HCT116 (cell line): ENCODE results near the gene CRB3. TPM values are rescaled to one million over a fixed set of nuclear protein-coding genes. Genes with fewer than 3 reads are reported as not detected.

Experiments used
- ATAC-seq: fragments of 200-7000 bp; cut with Tn5 transposase; 2 replicates; pipeline ENCODE4 v1.9.1; 2020; ENCODE audit warnings: mild to moderate bottlenecking, moderate library complexity
- BruUV-seq: library from RNA; stranded (reverse); fragments of 400-500 nt; replicated peaks from 2 replicates; lab custom pipeline; 2021; lab: Mats Ljungman, UMichigan
- CTCF ChIA-PET: fragments of 300-600 bp; sonication (Branson Sonifier 250); formaldehyde crosslinking; loops from one replicate; lab custom pipeline; 2021; ENCODE audit warnings: antibody characterized with exemption; lab: Charles Lee
- POLR2A ChIA-PET: fragments of 300-600, 350-600 bp; sonication (Branson Sonifier 250); formaldehyde crosslinking; loops from one replicate; lab custom pipeline; 2021; ENCODE audit warnings: antibody characterized with exemption; lab: Charles Lee
- RAD21 ChIA-PET, 2 experiments: fragments of 300-600 bp; sonication (Branson Sonifier 250); formaldehyde crosslinking; loops; one replicate each; lab custom pipeline; 2023; ENCODE audit warnings: low total read pairs in 2 of 2; ENCODE audit not compliant: uncharacterized antibody in 2 of 2, unreplicated experiment in 2 of 2, low non-redundant PET in 1 of 2; lab: Charles Lee
- DNase-seq: peaks from one replicate; pipeline ENCODE4 v3.0.0-alpha.2; 2010; ENCODE audit warnings: low read depth, low spot score
- H2AFZ ChIP-seq: fragments of 200-600 bp; shearing (Covaris generic), sonication (generic); 2 replicates; pipeline ENCODE4 v1.6.1; 2017; ENCODE audit warnings: low read depth, mixed run types, mixed read lengths, antibody characterized with exemption, low read length; ENCODE audit not compliant: poor library complexity, severe bottlenecking
- H3K27ac ChIP-seq: 2 replicates; pipeline ENCODE4 v1.5.1; 2012; ENCODE audit warnings: low read depth, low read length
- H3K27me3 ChIP-seq: fragments of 200-600 bp; sonication (generic); 2 replicates; pipeline ENCODE4 v1.6.1; 2016; ENCODE audit warnings: mixed run types, low read length, mixed read lengths; ENCODE audit not compliant: insufficient read depth
- H3K36me3 ChIP-seq, 2 experiments: fragments of 200-500 bp in 1 of 2; fragments of 200-600 bp in 1 of 2; sonication (Bioruptor generic) in 1 of 2; sonication (generic) in 1 of 2; 2 replicates each; pipeline versions ENCODE4 v1.5.1 to v1.6.1; 2014 to 2016; ENCODE audit warnings: low read length in 2 of 2, inconsistent platforms in 1 of 2, mixed read lengths in 1 of 2, mixed run types in 1 of 2; ENCODE audit not compliant: insufficient read depth in 2 of 2, control insufficient read depth in 1 of 2
- H3K4me1 ChIP-seq, 2 experiments: fragments of 200-600 bp in 1 of 2; sonication (generic) in 1 of 2; 2 replicates each; pipeline versions ENCODE4 v1.5.1 to v1.6.1; 2012 to 2017; ENCODE audit warnings: low read length in 2 of 2, inconsistent platforms in 1 of 2, mild to moderate bottlenecking in 1 of 2, mixed read lengths in 1 of 2, mixed run types in 1 of 2, moderate library complexity in 1 of 2; ENCODE audit not compliant: insufficient read depth in 2 of 2, control insufficient read depth in 1 of 2
- H3K4me2 ChIP-seq: fragments of 200-600 bp; sonication (generic); 2 replicates; pipeline ENCODE4 v1.6.1; 2017; ENCODE audit warnings: mixed run types, low read length, mixed read lengths
- H3K4me3 ChIP-seq, 2 experiments: fragments of 200-600 bp in 1 of 2; sonication (generic) in 1 of 2; replicated peaks in 1 of 2; 2 replicates each; pipeline ENCODE4 v1.5.1; 2011 to 2016; ENCODE audit warnings: low read length in 2 of 2, control low read depth in 1 of 2, low read depth in 1 of 2, mild to moderate bottlenecking in 1 of 2, mixed read lengths in 1 of 2, mixed run types in 1 of 2
- H3K79me2 ChIP-seq: fragments of 200-600 bp; sonication (generic); 2 replicates; pipeline ENCODE4 v1.6.1; 2017; ENCODE audit warnings: mild to moderate bottlenecking, mixed run types, low read length, moderate library complexity, mixed read lengths; ENCODE audit not compliant: insufficient read depth
- H3K9ac ChIP-seq: fragments of 200-600 bp; sonication (generic); 2 replicates; pipeline ENCODE4 v1.6.1; 2016; ENCODE audit warnings: low read length, mixed read lengths
- H3K9me2 ChIP-seq: fragments of 200-600 bp; sonication (generic), shearing (Covaris generic); 2 replicates; pipeline ENCODE4 v1.6.1; 2017; ENCODE audit warnings: mixed run types, mild to moderate bottlenecking, moderate library complexity; ENCODE audit not compliant: insufficient read depth
- H3K9me3 ChIP-seq, 2 experiments: fragments of 200-500 bp in 1 of 2; fragments of 200-600 bp in 1 of 2; sonication (Bioruptor generic) in 1 of 2; sonication (generic) in 1 of 2; 2 replicates each; pipeline ENCODE4 v1.6.1; 2014 to 2017; ENCODE audit warnings: low read length in 2 of 2, mixed read lengths in 2 of 2, inconsistent platforms in 1 of 2, low read depth in 1 of 2, mild to moderate bottlenecking in 1 of 2, mixed run types in 1 of 2, moderate library complexity in 1 of 2; ENCODE audit not compliant: control insufficient read depth in 1 of 2, insufficient read depth in 1 of 2
- H4K20me1 ChIP-seq: fragments of 200-600 bp; sonication (generic), shearing (Covaris generic); 2 replicates; pipeline ENCODE4 v1.6.1; 2017; ENCODE audit warnings: mixed run types, mild to moderate bottlenecking, moderate library complexity; ENCODE audit not compliant: insufficient read depth
- CBX3 ChIP-seq: IDR thresholded peaks from 2 replicates; pipeline ENCODE4 v1.6.1; 2012; ENCODE audit warnings: low read depth
- CEBPB ChIP-seq: IDR thresholded peaks from 2 replicates; pipeline ENCODE4 v1.6.1; 2012; ENCODE audit warnings: low read depth
- CTCF ChIP-seq, 3 experiments: fragments of 200-600 bp in 1 of 3; sonication (generic) in 1 of 3; IDR thresholded peaks in 2 of 3; conservative IDR thresholded peaks in 1 of 3; 2 replicates each; pipeline ENCODE4 v1.5.1; 2012 to 2017; ENCODE audit warnings: low read depth in 2 of 3, low read length in 2 of 3, antibody characterized with exemption in 1 of 3, borderline replicate concordance in 1 of 3, control low read depth in 1 of 3, mild to moderate bottlenecking in 1 of 3, mixed read lengths in 1 of 3, mixed run types in 1 of 3, moderate library complexity in 1 of 3; ENCODE audit not compliant: insufficient read depth in 1 of 3
- EGR1 ChIP-seq: IDR thresholded peaks from 2 replicates; pipeline ENCODE4 v1.6.1; 2012; ENCODE audit warnings: low read depth
- ELF1 ChIP-seq: IDR thresholded peaks from 2 replicates; pipeline ENCODE4 v1.6.1; 2012; ENCODE audit warnings: low read depth, borderline replicate concordance
- EZH2 ChIP-seq: fragments of 200-600 bp; sonication (generic); IDR thresholded peaks from 2 replicates; pipeline ENCODE4 v1.6.1; 2017; ENCODE audit warnings: antibody characterized with exemption, mixed run types
- FOSL1 ChIP-seq: IDR thresholded peaks from 2 replicates; pipeline ENCODE4 v1.6.1; 2012; ENCODE audit warnings: low read depth
- MAX ChIP-seq: IDR thresholded peaks from 2 replicates; pipeline ENCODE4 v1.6.1; 2012
- POLR2A ChIP-seq: IDR thresholded peaks from 2 replicates; pipeline ENCODE4 v1.7.0; 2011; ENCODE audit warnings: borderline replicate concordance; ENCODE audit not compliant: insufficient read depth, insufficient read length; ENCODE audit errors: extremely low read depth
- POLR2AphosphoS5 ChIP-seq: IDR thresholded peaks from 2 replicates; pipeline ENCODE4 v1.6.1; 2011; ENCODE audit warnings: mild to moderate bottlenecking, low read depth, low read length, moderate library complexity
- RAD21 ChIP-seq: IDR thresholded peaks from 2 replicates; pipeline ENCODE4 v1.6.1; 2012; ENCODE audit warnings: low read depth, mild to moderate bottlenecking
- SIN3A ChIP-seq: IDR thresholded peaks from 2 replicates; pipeline ENCODE4 v1.6.1; 2012; ENCODE audit warnings: low read depth
- SP1 ChIP-seq: IDR thresholded peaks from 2 replicates; pipeline ENCODE4 v1.6.1; 2012; ENCODE audit warnings: low read depth
- SRF ChIP-seq: IDR thresholded peaks from 2 replicates; pipeline ENCODE4 v1.6.1; 2012; ENCODE audit warnings: low read depth
- TCF7L2 ChIP-seq: IDR thresholded peaks from 2 replicates; pipeline ENCODE4 v1.7.0; 2011; ENCODE audit warnings: borderline replicate concordance, inconsistent platforms; ENCODE audit not compliant: insufficient read depth, insufficient read length; ENCODE audit errors: extremely low read depth
- YY1 ChIP-seq: IDR thresholded peaks from 2 replicates; pipeline ENCODE4 v1.6.1; 2011; ENCODE audit warnings: low read length, low read depth, moderate library complexity, mild to moderate bottlenecking; ENCODE audit not compliant: insufficient replicate concordance; ENCODE audit errors: extremely low read depth
- ZBTB33 ChIP-seq: IDR thresholded peaks from 2 replicates; pipeline ENCODE4 v1.6.1; 2011; ENCODE audit warnings: mild to moderate bottlenecking, low read length, moderate library complexity; ENCODE audit not compliant: insufficient replicate concordance; ENCODE audit errors: extremely low read depth
- ZFX ChIP-seq: fragments of 450-650 bp; IDR thresholded peaks from 2 replicates; pipeline ENCODE4 v1.6.1; 2017
- ZNF274 ChIP-seq: fragments of 200-500 bp; sonication (Bioruptor generic); IDR thresholded peaks from 2 replicates; pipeline ENCODE4 v1.6.1; 2014; ENCODE audit warnings: mild to moderate bottlenecking, low read depth, low read length, inconsistent platforms
- intact Hi-C: fragments of 100-400 bp; cut with micrococcal nuclease; formaldehyde crosslinking; loops from 2 replicates; pipeline ENCODE4 v1.10.0; 2022
- total RNA-seq: library from RNA; stranded (reverse); gene quantifications from one replicate; pipeline ENCODE4 v1.2.1, GENCODE V29; 2021; ENCODE audit not compliant: unreplicated experiment
- TF ChIP-seq, protein P1 (sequence below): IDR thresholded peaks from 2 replicates; pipeline ENCODE4 v1.6.1; 2012

Gene CRB3
- total RNA-seq, 1 experiment from 2014 or later = 40.5 TPM

- no peak for DNase-seq
- peaks cover 39% of the 10 kb centered on the region; the same call in 1 of the 2 replicates for H4K20me1 ChIP-seq
- no peaks in the 10 kb centered on the region for H3K9me3 ChIP-seq
- H3K27me3 ChIP-seq = no peaks in the 10 kb centered on the region
- H3K36me3 ChIP-seq = peaks cover 32 to 41% of the 10 kb centered on the region in 2 experiments; a peak in 3 of 4 replicates
- peak overlapping the region; percentile 96 for H3K9ac ChIP-seq
- CTCF ChIA-PET = no interaction called here
- RAD21 ChIA-PET = no interaction called here
- 0 out of 2 replicates have a peak, but pooled peaks have one; percentile 9 for ATAC-seq
- H3K4me2 ChIP-seq = peak overlapping the region; percentile 98
- H3K4me1 ChIP-seq = peaks cover 6 to 23% of the 10 kb centered on the region in 2 experiments; a peak in 3 of 4 replicates
- no peak overlapping the region for H2AFZ ChIP-seq
- H3K9me2 ChIP-seq = no peaks in the 10 kb centered on the region
- POLR2A ChIA-PET = no interaction called here
- intact Hi-C loops = no loop called here
- no peak for TF ChIP-seq TCF7L2
- TF ChIP-seq CTCF (IDR thresholded peaks at IDR 0.05 in 2 of 3, conservative IDR thresholded peaks at IDR 0.05 in 1 of 3; ENCODE audit: borderline replicate concordance in 1 of 3, insufficient read depth in 1 of 3, low read depth in 2 of 3, low read length in 2 of 3) = no peak
- no peak for TF ChIP-seq SIN3A
- TF ChIP-seq, protein P1, sequence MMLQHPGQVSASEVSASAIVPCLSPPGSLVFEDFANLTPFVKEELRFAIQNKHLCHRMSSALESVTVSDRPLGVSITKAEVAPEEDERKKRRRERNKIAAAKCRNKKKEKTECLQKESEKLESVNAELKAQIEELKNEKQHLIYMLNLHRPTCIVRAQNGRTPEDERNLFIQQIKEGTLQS = no peak
- no peak for TF ChIP-seq ZFX
- no peak; the same call in 1 of the 2 replicates for TF ChIP-seq POLR2AphosphoS5
- no peak for TF ChIP-seq CBX3
- TF ChIP-seq POLR2A = no peak
- no peak for TF ChIP-seq SP1
- no peak for TF ChIP-seq RAD21
- TF ChIP-seq YY1 = no peak
- TF ChIP-seq EGR1 = no peak
- TF ChIP-seq FOSL1 = no peak
- no peak for TF ChIP-seq MAX
- TF ChIP-seq ZNF274 = no peak
- TF ChIP-seq EZH2 = no peak
- TF ChIP-seq SRF = no peak
- no peak for TF ChIP-seq CEBPB
- TF ChIP-seq ELF1 = no peak
- no peak for TF ChIP-seq ZBTB33
- H3K27ac ChIP-seq = peak overlapping the region; percentile 85
- peak overlapping the region; percentile 98 to 99 for H3K4me3 ChIP-seq
- peaks cover 55% of the 10 kb centered on the region for H3K79me2 ChIP-seq
- TSS peak; percentile 47 for BruUV-seq
Measured at GRCh38 chr19:6423499-6424194, 40.4 kb upstream of the CRB3 start.
